ENCODE measurements around the gene COX6B2. TPM values are rescaled to one million over a fixed set of nuclear protein-coding genes. Genes with fewer than 3 reads are reported as not detected.

The COX6B2 gene
- total RNA-seq, 2 experiments from 2014 or later: 0.28 TPM; not detected in 1

GRCh38 chr19:55302318-55302703 is 52.2 kb downstream of the COX6B2 start:
- no peak for TF ChIP-seq CTCF (IDR thresholded peaks at IDR 0.05)
- Mint-ChIP-seq H3K4me1 (ENCODE audit: low read depth) (peaks cover 14% of the 10 kb centered on the region), H3K4me3 (peak overlapping the region; percentile 88), H3K27me3 (no peaks in the 10 kb centered on the region), H3K27ac (peak overlapping the region; percentile 61), H3K9me3 (no peaks in the 10 kb centered on the region), H3K36me3 (ENCODE audit: low read depth) (no peaks in the 10 kb centered on the region)
- Histone ChIP-seq H3K9me3 (ENCODE audit: control insufficient read depth in 1 of 2, insufficient read depth in 1 of 2, low read length in 2 of 2) (no peaks in the 10 kb centered on the region), H3K27me3 (ENCODE audit: control insufficient read depth in 1 of 2, insufficient read depth in 2 of 2, low read length in 2 of 2) (no peaks in the 10 kb centered on the region), H3K36me3 (ENCODE audit: insufficient read depth, low read length) (no peaks in the 10 kb centered on the region), H3K27ac (ENCODE audit: low read depth in 1 of 2, low read length in 2 of 2) (no peak overlapping the region), H3K4me1 (ENCODE audit: insufficient read depth, low read length) (peaks cover 21% of the 10 kb centered on the region), H3K4me3 (ENCODE audit: low read length) (peak overlapping the region; percentile 37)
- ChIA-PET POLR2A (interaction anchor here (1.2 to 1.9 kb wide), 2 partner anchors 37 to 81 kb away, joined by 3 to 7 read pairs; partner anchors contain the start of gene KMT5C), CTCF (interaction anchor here (0.6 to 3.0 kb wide), 10 partner anchors 19 to 202 kb away, joined by 3 to 31 read pairs (median 5); partner anchors contain the start of genes HSPBP1, KMT5C, PPP6R1 and TMEM238)
- DNase-seq: no peak
- intact Hi-C loops (cut with DNase I, micrococcal nuclease): loop anchor here (1.0 to 10.0 kb wide), 6 partner anchors 35 to 202 kb away; no protein-coding TSS in a partner anchor
- ATAC-seq (ENCODE audit: poor library complexity): no peak

GRCh38 chr19:55301459-55302317 is 52.8 kb downstream of the COX6B2 start:
- H3K4me3 ChIP-seq (ENCODE audit: low read length): peak overlapping the region; percentile 37
- no peak overlapping the region for H3K27ac ChIP-seq (ENCODE audit: low read depth in 1 of 2, low read length in 2 of 2)
- peak; percentile 89 for ATAC-seq (ENCODE audit: poor library complexity)
- intact Hi-C loops (cut with DNase I, micrococcal nuclease): loop anchor here (1.0 to 10.0 kb wide), 9 partner anchors 36 to 203 kb away; partner anchors contain the start of gene TMEM238 (in 1 of the 2)
- Mint-ChIP-seq H3K27ac (peak overlapping the region; percentile 61), H3K27me3 (no peaks in the 10 kb centered on the region), H3K36me3 (ENCODE audit: low read depth) (no peaks in the 10 kb centered on the region), H3K4me3 (peak overlapping the region; percentile 88), H3K4me1 (ENCODE audit: low read depth) (peaks cover 14% of the 10 kb centered on the region), H3K9me3 (no peaks in the 10 kb centered on the region)
- peak; percentile 95 for TF ChIP-seq CTCF (IDR thresholded peaks at IDR 0.05)
- no peaks in the 10 kb centered on the region for H3K27me3 ChIP-seq (ENCODE audit: control insufficient read depth in 1 of 2, insufficient read depth in 2 of 2, low read length in 2 of 2)
- CTCF ChIA-PET: interaction anchor here (0.6 to 3.0 kb wide), 14 partner anchors 10 to 1965 kb away, joined by 3 to 31 read pairs (median 5); partner anchors contain the start of genes HSPBP1, KMT5C, PPP6R1 and TMEM238
- peak; percentile 87 to 98 (median 94) for DNase-seq
- POLR2A ChIA-PET: interaction anchor here (0.6 to 1.9 kb wide), 4 partner anchors 21 to 142 kb away, joined by 3 to 7 read pairs (median 4); partner anchors contain the start of genes HSPBP1 and KMT5C
- no peaks in the 10 kb centered on the region for H3K36me3 ChIP-seq (ENCODE audit: insufficient read depth, low read length)
- H3K4me1 ChIP-seq (ENCODE audit: insufficient read depth, low read length): peaks cover 21% of the 10 kb centered on the region
- no peaks in the 10 kb centered on the region for H3K9me3 ChIP-seq (ENCODE audit: control insufficient read depth in 1 of 2, insufficient read depth in 1 of 2, low read length in 2 of 2)

GRCh38 chr19:55300886-55301458 is 53.5 kb downstream of the COX6B2 start:
- DNase-seq (no peak), ATAC-seq (ENCODE audit: poor library complexity) (no peak)
- Histone ChIP-seq H3K4me3 (ENCODE audit: low read length) (no peak overlapping the region), H3K27me3 (ENCODE audit: control insufficient read depth in 1 of 2, insufficient read depth in 2 of 2, low read length in 2 of 2) (no peaks in the 10 kb centered on the region), H3K36me3 (ENCODE audit: insufficient read depth, low read length) (no peaks in the 10 kb centered on the region), H3K27ac (ENCODE audit: low read depth in 1 of 2, low read length in 2 of 2) (no peak overlapping the region), H3K4me1 (ENCODE audit: insufficient read depth, low read length) (peaks cover 20% of the 10 kb centered on the region), H3K9me3 (ENCODE audit: control insufficient read depth in 1 of 2, insufficient read depth in 1 of 2, low read length in 2 of 2) (no peaks in the 10 kb centered on the region)
- Mint-ChIP-seq H3K36me3 (ENCODE audit: low read depth) (no peaks in the 10 kb centered on the region), H3K4me1 (ENCODE audit: low read depth) (peaks cover 14% of the 10 kb centered on the region), H3K9me3 (no peaks in the 10 kb centered on the region), H3K27me3 (no peaks in the 10 kb centered on the region), H3K4me3 (no peak overlapping the region), H3K27ac (no peak overlapping the region)
- intact Hi-C loops (cut with DNase I, micrococcal nuclease): loop anchor here (1.0 to 10.0 kb wide), 6 partner anchors 83 to 204 kb away; partner anchors contain the start of gene TMEM238 (in 1 of the 2)
- POLR2A ChIA-PET: interaction anchor here (1.2 to 1.9 kb wide), 2 partner anchors 21 to 38 kb away, joined by 5 to 7 read pairs; partner anchors contain the start of genes HSPBP1 and KMT5C
- no peak for TF ChIP-seq CTCF (IDR thresholded peaks at IDR 0.05)
- CTCF ChIA-PET: interaction anchor here (0.6 to 3.0 kb wide), 11 partner anchors 9 to 1964 kb away, joined by 3 to 31 read pairs (median 8); partner anchors contain the start of genes HSPBP1, KMT5C, PPP6R1 and TMEM238

All from CD4-positive, alpha-beta T cell (primary cell).